ENCODE results near the gene B3GALT4.

The B3GALT4 gene

DNA sequence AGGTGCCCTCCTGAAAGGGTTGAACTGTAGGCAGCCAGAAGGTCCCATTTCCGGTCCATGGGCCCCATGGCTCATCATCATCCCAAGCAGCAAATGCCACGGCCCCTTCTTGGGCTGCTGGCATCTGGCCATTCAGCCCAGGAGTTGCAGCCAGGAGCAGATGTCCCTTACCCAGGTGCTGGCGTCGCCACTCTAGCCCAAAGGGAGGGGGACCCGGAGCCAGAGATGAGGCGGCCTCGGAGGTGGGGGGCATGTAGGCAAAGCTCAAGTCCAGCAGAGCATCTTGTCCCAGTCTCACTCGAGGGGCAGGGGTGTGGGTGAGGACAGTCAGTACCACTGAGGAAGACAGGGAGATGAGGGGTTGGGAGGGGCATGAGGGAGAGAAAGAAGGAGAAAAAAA, 28.1 kb downstream of the B3GALT4 start:
- Histone ChIP-seq H3K4me3 (ENCODE audit: low read length) (no peak overlapping the region), H3K27me3 (ENCODE audit: control insufficient read depth, insufficient read depth, low read length) (no peaks in the 10 kb centered on the region), H3K9me3 (ENCODE audit: control insufficient read depth, insufficient read depth, low read length) (no peaks in the 10 kb centered on the region), H3K27ac (ENCODE audit: low read length) (no peak overlapping the region), H3K36me3 (ENCODE audit: control insufficient read depth, insufficient read depth, low read length) (no peaks in the 10 kb centered on the region), H3K4me1 (ENCODE audit: control insufficient read depth, insufficient read depth, low read length) (no peaks in the 10 kb centered on the region)
- no peak for DNase-seq (ENCODE audit: low read depth, low spot score)
- no CpG with 5 or more reads among the region's 8 CpGs for WGBS (ENCODE audit: insufficient coverage, insufficient read length)

DNA sequence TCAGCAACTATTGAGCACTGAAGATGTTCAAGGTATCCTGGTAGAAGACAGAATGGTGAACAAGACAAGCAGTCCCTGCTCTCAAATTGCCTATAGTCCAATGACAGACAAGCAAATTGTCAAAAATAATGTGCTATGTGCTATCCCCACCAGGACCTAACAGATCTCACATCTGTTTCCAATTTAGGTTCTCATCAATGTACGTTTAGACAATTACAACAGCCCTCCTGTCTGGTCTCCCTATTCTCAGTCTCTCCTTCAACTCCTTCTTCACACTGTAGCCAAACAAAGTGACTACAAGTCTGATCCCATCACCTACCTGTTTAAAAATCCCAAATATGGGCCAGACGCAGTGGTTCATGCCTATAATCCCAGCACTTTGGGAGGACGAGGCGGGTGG, 29.4 kb downstream of the B3GALT4 start:
- no peaks in the 10 kb centered on the region for H3K36me3 ChIP-seq (ENCODE audit: control insufficient read depth, insufficient read depth, low read length)
- no peaks in the 10 kb centered on the region for H3K27me3 ChIP-seq (ENCODE audit: control insufficient read depth, insufficient read depth, low read length)
- H3K9me3 ChIP-seq (ENCODE audit: control insufficient read depth, insufficient read depth, low read length) = no peaks in the 10 kb centered on the region
- no peak overlapping the region for H3K27ac ChIP-seq (ENCODE audit: low read length)
- H3K4me1 ChIP-seq (ENCODE audit: control insufficient read depth, insufficient read depth, low read length) = no peaks in the 10 kb centered on the region
- H3K4me3 ChIP-seq (ENCODE audit: low read length) = no peak overlapping the region
- DNase-seq (ENCODE audit: low read depth, low spot score) = no peak
- no CpG with 5 or more reads among the region's 4 CpGs for WGBS (ENCODE audit: insufficient coverage, insufficient read length)

DNA sequence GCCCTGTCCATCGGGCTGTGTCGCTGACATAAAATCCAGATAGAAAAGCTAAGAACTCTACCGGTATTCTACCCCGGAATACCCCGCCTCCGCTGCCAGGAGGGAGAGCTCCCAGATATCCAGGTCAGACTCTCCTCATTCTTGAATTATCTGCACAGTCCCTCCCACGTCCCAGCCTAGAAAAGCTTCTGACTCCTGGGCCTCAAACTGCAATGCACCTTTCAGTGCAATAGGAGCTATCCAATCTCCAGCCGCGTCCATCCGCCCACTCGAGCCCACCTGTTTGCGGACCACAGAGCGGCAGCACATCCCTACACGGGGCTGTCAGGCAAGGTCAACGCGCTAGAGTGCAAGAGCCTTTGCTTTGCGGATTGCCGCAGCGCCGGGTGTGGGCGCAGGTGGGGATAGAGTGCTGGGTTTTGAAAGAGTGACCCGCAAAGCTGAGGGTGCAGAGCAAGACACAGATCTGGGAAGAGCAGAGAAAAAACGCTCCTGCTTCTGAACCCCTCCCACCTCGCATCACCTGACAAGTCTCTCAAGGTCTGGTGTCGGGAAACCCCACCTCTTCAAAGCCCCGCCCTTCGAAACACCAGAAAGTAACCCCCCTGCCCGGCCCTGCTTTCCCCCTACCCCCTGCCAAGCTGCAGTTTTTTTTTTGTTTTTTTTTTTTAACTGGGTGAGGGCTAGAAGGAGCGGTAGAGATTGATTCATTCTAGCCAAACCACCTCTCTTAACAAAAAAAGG, 35.6 kb downstream of the B3GALT4 start:
- no peaks in the 10 kb centered on the region for H3K27me3 ChIP-seq (ENCODE audit: control insufficient read depth, insufficient read depth, low read length)
- no peak for DNase-seq (ENCODE audit: low read depth, low spot score)
- peak overlapping the region; percentile 76 for H3K4me3 ChIP-seq (ENCODE audit: low read length)
- no peaks in the 10 kb centered on the region for H3K9me3 ChIP-seq (ENCODE audit: control insufficient read depth, insufficient read depth, low read length)
- H3K4me1 ChIP-seq (ENCODE audit: control insufficient read depth, insufficient read depth, low read length) = 0 out of 2 replicates have a peak, but pooled peaks cover 4% of the 10 kb centered on the region
- H3K27ac ChIP-seq (ENCODE audit: low read length) = no peak overlapping the region
- no peaks in the 10 kb centered on the region for H3K36me3 ChIP-seq (ENCODE audit: control insufficient read depth, insufficient read depth, low read length)
- no CpG with 5 or more reads among the region's 29 CpGs for WGBS (ENCODE audit: insufficient coverage, insufficient read length)

DNA sequence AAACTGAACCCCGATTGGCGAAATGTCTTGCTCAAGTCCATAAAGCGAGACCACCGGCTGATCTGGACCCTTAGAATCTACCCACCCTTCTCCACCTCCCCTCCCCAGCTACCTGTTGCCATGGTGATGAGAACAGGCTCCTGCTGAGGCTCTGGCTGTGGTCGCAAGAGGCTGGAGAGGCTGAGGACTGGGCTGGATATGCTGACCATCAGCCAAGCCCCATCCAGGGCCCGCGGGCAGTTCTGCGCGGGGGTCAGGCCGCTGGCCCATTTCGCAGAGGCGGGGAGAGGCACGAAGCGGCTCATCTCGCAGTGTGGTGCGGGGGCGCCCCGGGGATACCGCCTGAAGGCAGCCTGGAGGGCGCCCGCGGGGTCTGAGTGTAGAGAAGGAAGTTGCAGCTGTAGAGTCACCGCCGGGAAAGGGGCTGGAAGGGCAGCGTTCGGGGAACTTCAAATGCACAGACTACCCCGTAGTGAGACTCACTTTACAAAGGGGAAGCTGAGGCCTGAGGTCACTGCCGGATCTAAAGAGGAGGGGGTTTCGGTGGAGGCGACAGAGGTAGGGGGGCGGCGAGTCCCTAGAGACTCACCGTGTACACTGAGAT, 36.3 kb downstream of the B3GALT4 start:
- H3K27me3 ChIP-seq (ENCODE audit: control insufficient read depth, insufficient read depth, low read length) = no peaks in the 10 kb centered on the region
- H3K27ac ChIP-seq (ENCODE audit: low read length) = no peak overlapping the region
- H3K9me3 ChIP-seq (ENCODE audit: control insufficient read depth, insufficient read depth, low read length) = no peaks in the 10 kb centered on the region
- H3K4me3 ChIP-seq (ENCODE audit: low read length) = peak overlapping the region; percentile 76; the same call in 1 of the 2 replicates
- H3K36me3 ChIP-seq (ENCODE audit: control insufficient read depth, insufficient read depth, low read length) = no peaks in the 10 kb centered on the region
- DNase-seq (ENCODE audit: low read depth, low spot score) = no peak
- 0 out of 2 replicates have a peak, but pooled peaks cover 4% of the 10 kb centered on the region for H3K4me1 ChIP-seq (ENCODE audit: control insufficient read depth, insufficient read depth, low read length)
- WGBS (ENCODE audit: insufficient coverage, insufficient read length) = no CpG with 5 or more reads among the region's 33 CpGs

DNA sequence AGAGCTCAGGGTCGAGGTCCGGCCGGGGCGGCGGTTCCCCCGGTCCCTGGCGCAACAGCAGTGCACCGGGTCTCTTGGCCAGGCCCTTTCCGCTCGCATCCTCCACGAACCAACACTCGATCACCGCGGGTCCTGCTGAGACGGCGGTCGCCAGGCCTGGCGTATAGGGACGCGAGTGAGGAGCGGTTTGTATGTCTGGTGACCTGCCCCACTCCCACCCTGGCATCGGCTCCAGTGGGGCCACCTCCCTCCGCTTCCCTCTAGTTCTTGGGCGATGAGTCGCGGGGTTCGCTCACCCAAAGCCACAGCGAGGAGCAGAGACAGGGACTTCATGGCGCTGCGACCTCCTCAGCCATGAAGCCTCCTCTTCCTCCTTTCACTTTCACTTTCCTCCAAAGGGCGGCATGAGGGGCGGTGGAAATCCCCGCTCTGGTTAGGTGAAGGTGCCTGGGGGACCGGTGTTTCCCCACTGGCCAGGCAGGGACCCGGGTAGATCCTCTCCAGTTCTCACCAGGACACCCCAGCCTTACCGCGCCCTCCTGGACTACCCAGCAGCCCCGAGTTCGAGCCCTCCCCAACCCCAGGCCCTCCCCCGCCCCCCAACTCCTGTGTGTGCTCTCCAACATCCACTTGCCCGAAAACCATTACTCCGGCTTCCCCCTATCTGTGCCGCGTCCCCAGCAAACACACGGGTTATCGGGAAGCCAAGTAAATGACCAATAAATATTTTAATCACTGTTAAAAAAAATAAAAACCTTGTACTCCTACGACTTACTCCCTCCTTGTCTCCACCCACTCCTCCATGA, 37.0 kb downstream of the B3GALT4 start, which contains the start of gene TAPBP:
Gene TAPBP (minus strand): TSS at position 370 of the 806 bp plus-strand sequence. CDS start 37 bp downstream, at position 333.
- no peak for DNase-seq (ENCODE audit: low read depth, low spot score)
- peak within 1 kb of the TSS; percentile 76 for H3K4me3 ChIP-seq (ENCODE audit: low read length)
- peaks cover 3% of the 10 kb centered on the region for H3K36me3 ChIP-seq (ENCODE audit: control insufficient read depth, insufficient read depth, low read length)
- no peaks in the 10 kb centered on the region for H3K27me3 ChIP-seq (ENCODE audit: control insufficient read depth, insufficient read depth, low read length)
- H3K27ac ChIP-seq (ENCODE audit: low read length) = no peak within 1 kb of the TSS
- H3K4me1 ChIP-seq (ENCODE audit: control insufficient read depth, insufficient read depth, low read length) = 0 out of 2 replicates have a peak, but pooled peaks cover 5% of the 10 kb centered on the region
- WGBS (ENCODE audit: insufficient coverage, insufficient read length) = no CpG with 5 or more reads among the region's 47 CpGs
- H3K9me3 ChIP-seq (ENCODE audit: control insufficient read depth, insufficient read depth, low read length) = no peaks in the 10 kb centered on the region

DNA sequence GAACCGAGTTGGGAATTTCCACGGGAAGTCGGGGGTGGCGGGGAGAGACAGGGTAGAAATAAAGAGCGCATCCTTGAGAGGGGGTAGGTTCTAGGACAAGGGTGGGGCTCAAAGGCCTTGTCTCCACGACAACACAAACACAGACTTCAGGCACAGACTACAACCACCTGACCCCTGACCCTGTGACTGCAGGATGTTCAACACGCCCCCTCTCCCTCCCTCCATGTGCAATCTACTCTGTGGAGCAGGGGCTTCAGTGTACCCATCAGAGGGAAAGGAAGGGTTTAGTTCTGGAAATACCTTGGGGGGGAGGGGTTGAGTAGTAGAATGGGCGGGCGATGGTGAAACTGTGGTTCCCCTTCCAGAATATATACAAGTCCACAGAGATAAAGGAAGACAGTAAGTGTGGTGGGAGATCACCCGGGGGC, 37.6 kb downstream of the B3GALT4 start:
- DNase-seq (ENCODE audit: low read depth, low spot score) = no peak
- no CpG with 5 or more reads among the region's 10 CpGs for WGBS (ENCODE audit: insufficient coverage, insufficient read length)
- Histone ChIP-seq H3K36me3 (ENCODE audit: control insufficient read depth, insufficient read depth, low read length) (peaks cover 9% of the 10 kb centered on the region), H3K4me3 (ENCODE audit: low read length) (peak overlapping the region; percentile 76; the same call in 1 of the 2 replicates), H3K27me3 (ENCODE audit: control insufficient read depth, insufficient read depth, low read length) (no peaks in the 10 kb centered on the region), H3K9me3 (ENCODE audit: control insufficient read depth, insufficient read depth, low read length) (no peaks in the 10 kb centered on the region), H3K4me1 (ENCODE audit: control insufficient read depth, insufficient read depth, low read length) (0 out of 2 replicates have a peak, but pooled peaks cover 5% of the 10 kb centered on the region), H3K27ac (ENCODE audit: low read length) (no peak overlapping the region)

- peak overlapping the region; percentile 13; the same call in 1 of the 2 replicates for H3K4me3 ChIP-seq (ENCODE audit: low read length)
- no peak for DNase-seq (ENCODE audit: low read depth, low spot score)
- H3K27ac ChIP-seq (ENCODE audit: low read length) = no peak overlapping the region
- H3K27me3 ChIP-seq (ENCODE audit: control insufficient read depth, insufficient read depth, low read length) = no peaks in the 10 kb centered on the region
- 0 out of 2 replicates have a peak, but pooled peaks cover 5% of the 10 kb centered on the region for H3K4me1 ChIP-seq (ENCODE audit: control insufficient read depth, insufficient read depth, low read length)
- H3K36me3 ChIP-seq (ENCODE audit: control insufficient read depth, insufficient read depth, low read length) = peaks cover 16% of the 10 kb centered on the region
- no peaks in the 10 kb centered on the region for H3K9me3 ChIP-seq (ENCODE audit: control insufficient read depth, insufficient read depth, low read length)
- no CpG with 5 or more reads among the region's 47 CpGs for WGBS (ENCODE audit: insufficient coverage, insufficient read length)
Observed at GRCh38 chr6:33314943-33315792, 38.2 kb downstream of the B3GALT4 start.

DNA sequence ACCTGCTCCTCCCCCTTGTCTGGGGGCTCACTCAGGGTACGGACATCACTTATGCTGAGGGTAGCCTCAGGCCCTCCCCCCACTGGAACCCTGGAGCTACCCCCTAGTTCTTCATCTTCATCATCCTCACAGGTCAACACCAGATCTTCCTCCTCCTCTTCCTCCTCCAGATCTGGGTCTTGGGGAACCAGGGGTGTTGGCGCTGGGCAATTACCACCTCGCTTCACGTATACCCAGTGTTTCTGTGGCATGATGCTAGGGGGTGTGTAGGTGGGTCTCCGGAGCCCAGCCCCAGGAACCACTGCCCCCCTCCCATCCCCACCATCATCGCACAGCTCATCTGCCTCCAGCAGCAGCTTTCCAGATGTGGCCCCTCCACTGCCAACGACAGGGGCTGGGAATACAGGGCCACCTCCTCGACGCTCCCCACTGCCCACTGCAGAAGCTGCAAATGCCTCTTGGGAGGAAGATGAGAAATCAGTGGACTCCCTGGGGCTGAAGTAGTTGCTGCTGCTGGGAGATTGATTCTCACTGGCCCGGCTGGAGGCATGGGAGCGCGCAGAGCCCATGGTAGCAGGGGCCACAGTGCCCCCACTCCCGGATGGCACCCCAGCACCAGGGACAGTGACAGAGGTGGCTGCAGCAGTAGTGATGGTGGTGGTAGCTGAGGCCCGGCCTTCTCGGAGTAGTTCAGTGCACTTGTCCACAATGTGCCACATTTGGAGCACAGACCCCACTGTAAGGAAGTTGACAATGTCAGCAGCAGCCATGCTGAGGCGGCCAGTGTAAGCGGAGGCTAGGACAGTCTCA, 39.1 kb downstream of the B3GALT4 start:
- H3K27ac ChIP-seq (ENCODE audit: low read length) = no peak overlapping the region
- no peaks in the 10 kb centered on the region for H3K27me3 ChIP-seq (ENCODE audit: control insufficient read depth, insufficient read depth, low read length)
- DNase-seq (ENCODE audit: low read depth, low spot score) = no peak
- peaks cover 8% of the 10 kb centered on the region; the same call in 1 of the 2 replicates for H3K4me1 ChIP-seq (ENCODE audit: control insufficient read depth, insufficient read depth, low read length)
- WGBS (ENCODE audit: insufficient coverage, insufficient read length) = no CpG with 5 or more reads among the region's 17 CpGs
- peaks cover 22% of the 10 kb centered on the region for H3K36me3 ChIP-seq (ENCODE audit: control insufficient read depth, insufficient read depth, low read length)
- H3K4me3 ChIP-seq (ENCODE audit: low read length) = no peak overlapping the region
- H3K9me3 ChIP-seq (ENCODE audit: control insufficient read depth, insufficient read depth, low read length) = no peaks in the 10 kb centered on the region

Data from iPS DF 6.9 (cell line).